Dermis blood vessel endothelial cell (primary cell): ENCODE measurements around the gene TCERG1. TPM values are rescaled to one million over a fixed set of nuclear protein-coding genes. Genes with fewer than 3 reads are reported as not detected.
A peak's percentile ranks its signal among the peaks of the same experiment; 100 is the strongest.

Experiments used
- DNase-seq: peaks from one replicate; pipeline ENCODE4 v3.0.0; 2010
- total RNA-seq: library from RNA; depleted of rRNA; stranded (reverse); fragments of >200 nt; gene quantifications from 2 replicates; pipeline ENCODE4 v1.2.3, GENCODE V29; 2014

Gene TCERG1
- total RNA-seq, 1 donor from 2014 or later = 31.0 TPM

GRCh38 chr5:146458894-146459293 lies 11.8 kb downstream of the TCERG1 start:
- DNase-seq = no peak

- peak; percentile 71 for DNase-seq
These were observed 14.2 kb downstream of the TCERG1 start for GRCh38 chr5:146461319-146461718.

- no peak for DNase-seq
These were observed 16.3 kb downstream of the TCERG1 start for GRCh38 chr5:146463446-146463845.

- peak; percentile 51 for DNase-seq
These were observed 19.6 kb downstream of the TCERG1 start for GRCh38 chr5:146466521-146467349.

GRCh38 chr5:146467760-146468159 lies 20.6 kb downstream of the TCERG1 start:
- DNase-seq = no peak

GRCh38 chr5:146474065-146474464 lies 26.9 kb downstream of the TCERG1 start:
- DNase-seq = no peak

GRCh38 chr5:146475190-146475780 lies 28.2 kb downstream of the TCERG1 start:
- DNase-seq = peak; percentile 21

GRCh38 chr5:146475906-146476305 lies 28.8 kb downstream of the TCERG1 start:
- DNase-seq = peak; percentile 16

- no peak for DNase-seq
These were observed 35.6 kb downstream of the TCERG1 start for GRCh38 chr5:146482775-146483174.

- DNase-seq = no peak
These were observed 37.7 kb downstream of the TCERG1 start for GRCh38 chr5:146484714-146485391.

- DNase-seq = no peak
These were observed 43.1 kb downstream of the TCERG1 start for GRCh38 chr5:146490089-146490843.

GRCh38 chr5:146494656-146495055 lies 47.5 kb downstream of the TCERG1 start:
- DNase-seq = no peak

- no peak for DNase-seq
These were observed 52.5 kb downstream of the TCERG1 start for GRCh38 chr5:146499680-146500079.

- no peak for DNase-seq
These were observed 60.3 kb downstream of the TCERG1 start for GRCh38 chr5:146507428-146507827.

GRCh38 chr5:146510559-146511125 lies 63.5 kb downstream of the TCERG1 start:
- no peak for DNase-seq

GRCh38 chr5:146513462-146513861 lies 66.3 kb downstream of the TCERG1 start:
- no peak for DNase-seq

GRCh38 chr5:146514575-146514974 lies 67.4 kb downstream of the TCERG1 start:
- DNase-seq = no peak

- no peak for DNase-seq
These were observed 68.5 kb downstream of the TCERG1 start for GRCh38 chr5:146515473-146516150.

GRCh38 chr5:146516151-146516475 lies 69.0 kb downstream of the TCERG1 start, which contains the start of gene GPR151:
Gene GPR151, minus strand, starts transcription at chr5:146516190. Its CDS starts 77 bp downstream, at chr5:146516113.
- DNase-seq = no peak

- no peak for DNase-seq
These were observed 72.4 kb downstream of the TCERG1 start for GRCh38 chr5:146519554-146519953.

- DNase-seq = no peak
These were observed 73.6 kb downstream of the TCERG1 start for GRCh38 chr5:146520731-146521130.
